Skeletal muscle tissue (tissue), 4 donors: ENCODE data around the gene MRPL23. TPM values are rescaled to one million over a fixed set of nuclear protein-coding genes. Genes with fewer than 3 reads are reported as not detected.

Experiments used
- H3K27ac ChIP-seq: one replicate; pipeline ENCODE4 v1.7.0; 2013; ENCODE audit warnings: mild to moderate bottlenecking, low read depth, low read length, inconsistent platforms
- H3K27me3 ChIP-seq, 3 donors: one replicate each; pipeline ENCODE4 v1.7.0; 2013; ENCODE audit warnings: low read length in 3 of 3; ENCODE audit not compliant: control insufficient read depth in 3 of 3, insufficient read depth in 3 of 3
- H3K36me3 ChIP-seq, 3 donors: one replicate each; pipeline ENCODE4 v1.7.0; 2013; ENCODE audit warnings: low read length in 3 of 3; ENCODE audit not compliant: control insufficient read depth in 3 of 3, insufficient read depth in 3 of 3
- H3K4me1 ChIP-seq, 3 donors: one replicate each; pipeline ENCODE4 v1.7.0; 2013; ENCODE audit warnings: low read length in 3 of 3, mild to moderate bottlenecking in 3 of 3; ENCODE audit not compliant: control insufficient read depth in 3 of 3, insufficient read depth in 3 of 3
- H3K4me3 ChIP-seq, 3 donors: one replicate each; pipeline ENCODE4 v1.7.0; 2013; ENCODE audit warnings: low read length in 3 of 3
- H3K9ac ChIP-seq, 3 donors: one replicate each; pipeline ENCODE4 v1.7.0; 2013; ENCODE audit warnings: low read length in 3 of 3, mild to moderate bottlenecking in 3 of 3, moderate library complexity in 2 of 3, low read depth in 1 of 3
- H3K9me3 ChIP-seq, 3 donors: one replicate each; pipeline ENCODE4 v1.7.0; 2013; ENCODE audit warnings: low read length in 3 of 3; ENCODE audit not compliant: control insufficient read depth in 3 of 3
- total RNA-seq: library from RNA; depleted of rRNA; stranded (reverse); fragments of >200 nt; gene quantifications from one replicate; pipeline ENCODE4 v1.2.3, GENCODE V29; 2014
- donor health status: Osteomylitis.

MRPL23 gene
- total RNA-seq, 1 donor from 2014 or later, result 12.0 TPM

DNA sequence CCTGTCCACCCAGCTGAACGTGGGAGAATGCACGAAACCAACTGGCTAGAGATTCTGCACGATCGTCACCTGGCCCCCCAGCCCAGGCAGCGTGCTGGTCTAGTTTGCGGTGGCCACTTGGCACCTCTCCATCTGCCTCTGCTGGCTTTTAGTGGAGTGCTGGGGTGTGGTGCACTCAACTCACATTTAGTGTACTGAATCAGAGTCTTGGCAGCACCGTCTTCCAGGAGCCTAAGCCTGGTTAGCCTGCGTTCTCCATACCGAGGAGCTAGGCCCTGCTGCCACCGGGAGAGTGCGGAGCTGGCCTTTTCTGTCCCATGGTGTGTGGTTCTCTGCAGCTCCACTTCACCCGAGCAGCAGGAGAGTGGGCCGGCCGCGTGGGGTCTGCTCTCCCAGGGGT lies 2.8 kb downstream of the MRPL23 start:
- Histone ChIP-seq H3K9me3 (no peaks in the 10 kb centered on the region), H3K4me1 (no peaks in the 10 kb centered on the region), H3K27ac (no peak overlapping the region), H3K27me3 (no peaks in the 10 kb centered on the region), H3K4me3 (no peak overlapping the region), H3K36me3 (no peaks in the 10 kb centered on the region), H3K9ac (no peak overlapping the region)

DNA sequence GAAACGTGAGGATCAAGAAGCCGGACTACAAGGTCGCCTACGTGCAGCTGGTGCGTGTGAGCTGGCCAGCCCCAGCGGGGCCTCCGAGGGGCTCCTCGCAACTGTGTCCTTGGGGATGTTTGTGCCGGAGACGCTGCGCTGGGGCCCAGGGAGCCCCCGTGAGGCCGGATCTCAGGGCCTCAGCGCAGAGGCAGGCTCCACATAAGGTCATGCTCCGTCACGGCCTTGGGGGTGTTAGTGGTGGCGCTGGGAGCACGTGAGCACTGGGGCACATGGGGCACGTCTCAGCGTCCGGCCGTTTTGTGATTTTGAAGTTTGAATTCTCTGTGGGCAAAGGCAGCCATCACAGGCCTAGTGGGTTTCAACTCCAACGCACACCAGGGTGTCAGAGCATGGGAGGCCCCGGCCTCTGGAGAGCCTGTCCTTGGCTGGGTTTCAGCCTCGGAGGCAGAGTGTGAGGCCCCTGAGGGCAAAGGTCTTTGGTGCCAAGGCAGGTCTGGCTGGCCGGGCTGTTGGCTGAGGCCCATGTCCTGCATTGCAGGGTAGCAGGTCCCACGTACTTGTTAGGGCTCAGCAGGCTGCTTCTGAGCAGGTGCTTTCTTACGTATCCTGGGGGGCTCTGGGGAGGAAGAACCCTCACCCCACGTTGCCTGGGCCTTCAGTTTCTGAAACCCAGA lies 5.8 kb downstream of the MRPL23 start:
- Histone ChIP-seq H3K36me3 (no peaks in the 10 kb centered on the region), H3K4me1 (no peaks in the 10 kb centered on the region), H3K27ac (no peak overlapping the region), H3K9me3 (no peaks in the 10 kb centered on the region), H3K27me3 (no peaks in the 10 kb centered on the region), H3K4me3 (no peak overlapping the region), H3K9ac (no peak overlapping the region)

DNA sequence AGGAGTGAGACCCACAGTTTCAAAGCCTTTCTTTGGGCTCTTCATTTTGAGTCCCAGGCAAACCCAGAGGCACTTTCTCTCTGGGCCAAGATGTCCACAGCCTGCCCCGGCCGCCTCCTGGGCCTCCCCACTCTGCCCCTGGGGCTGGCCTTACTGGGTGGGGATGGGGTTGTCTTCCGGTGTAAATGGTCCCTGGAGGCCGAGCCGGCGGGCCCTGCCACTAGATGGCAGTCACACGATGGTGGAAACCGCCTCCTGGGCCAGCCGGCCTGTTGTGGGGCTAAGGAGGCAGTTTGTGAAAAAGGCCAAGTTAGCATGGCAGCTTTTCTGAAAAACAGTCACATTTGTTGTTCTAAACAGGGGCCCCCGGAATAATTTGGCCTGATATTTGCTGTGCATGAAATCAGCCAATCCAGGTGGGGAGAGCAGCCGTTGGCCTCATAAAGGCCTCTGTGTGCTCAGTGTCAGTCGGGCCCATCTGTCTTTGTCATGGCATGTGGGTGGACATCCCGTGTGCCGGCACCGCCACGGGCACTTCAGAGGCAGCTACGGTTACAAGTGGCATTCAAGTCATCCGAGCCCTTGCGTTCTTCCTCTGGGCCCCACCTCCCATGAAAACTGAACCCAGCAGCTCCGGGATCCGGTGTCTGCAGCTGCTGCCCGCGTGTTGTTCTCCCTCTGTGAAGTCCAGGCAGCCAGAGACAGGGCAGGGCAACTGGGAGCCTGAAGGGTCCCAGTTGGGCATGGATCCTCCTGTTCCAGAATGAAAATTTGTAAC lies 6.5 kb downstream of the MRPL23 start:
- H3K9ac ChIP-seq, result no peak overlapping the region
- no peaks in the 10 kb centered on the region for H3K9me3 ChIP-seq
- no peaks in the 10 kb centered on the region for H3K27me3 ChIP-seq
- H3K4me3 ChIP-seq, result no peak overlapping the region
- H3K27ac ChIP-seq, result no peak overlapping the region
- no peaks in the 10 kb centered on the region for H3K36me3 ChIP-seq
- H3K4me1 ChIP-seq, result no peaks in the 10 kb centered on the region

DNA sequence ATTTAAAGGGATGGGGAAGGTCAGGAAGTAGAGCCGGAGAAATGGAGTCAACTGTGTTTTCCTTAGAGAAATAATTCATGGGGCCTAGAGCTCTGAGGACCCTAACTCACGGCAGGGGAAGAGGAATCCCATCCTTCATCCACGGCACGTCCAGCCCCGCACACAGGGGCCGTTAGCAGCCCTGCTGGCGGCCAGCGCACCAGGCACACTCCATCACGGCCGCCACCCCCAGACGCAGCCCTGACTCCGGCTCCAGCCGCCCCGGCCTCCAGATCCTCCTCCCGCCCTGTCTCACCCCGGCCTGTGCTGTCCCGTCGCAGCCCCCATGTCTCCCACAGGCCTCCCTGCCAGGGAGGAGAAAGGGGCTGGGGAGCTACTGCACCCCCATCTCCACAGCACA lies 11.2 kb downstream of the MRPL23 start:
- Histone ChIP-seq H3K27me3 (no peaks in the 10 kb centered on the region), H3K9ac (no peak overlapping the region), H3K9me3 (no peaks in the 10 kb centered on the region), H3K27ac (no peak overlapping the region), H3K36me3 (no peaks in the 10 kb centered on the region), H3K4me3 (no peak overlapping the region), H3K4me1 (no peaks in the 10 kb centered on the region)

DNA sequence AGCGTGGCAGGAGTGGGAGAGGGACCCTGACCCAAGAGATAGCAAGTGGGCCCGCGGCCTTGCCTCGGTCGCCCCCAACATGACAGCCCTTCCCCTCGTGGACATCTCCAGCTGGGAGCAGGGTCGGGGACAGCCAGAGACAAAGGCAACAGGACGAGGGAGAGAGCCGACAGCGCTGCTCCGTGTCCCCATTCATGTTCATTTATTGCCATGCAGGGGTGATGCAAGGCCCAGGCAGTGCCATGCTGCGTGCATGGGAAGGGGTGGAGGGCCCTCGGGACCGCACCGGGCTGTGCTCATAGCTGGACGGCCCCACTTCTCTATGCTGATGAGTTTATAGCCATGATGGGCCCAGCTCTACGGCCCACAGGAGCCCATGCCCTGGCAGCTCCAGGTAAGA lies 12.7 kb downstream of the MRPL23 start:
- Histone ChIP-seq H3K27ac (no peak overlapping the region), H3K4me3 (no peak overlapping the region), H3K27me3 (no peaks in the 10 kb centered on the region), H3K9ac (no peak overlapping the region), H3K9me3 (no peaks in the 10 kb centered on the region), H3K4me1 (no peaks in the 10 kb centered on the region), H3K36me3 (no peaks in the 10 kb centered on the region)

DNA sequence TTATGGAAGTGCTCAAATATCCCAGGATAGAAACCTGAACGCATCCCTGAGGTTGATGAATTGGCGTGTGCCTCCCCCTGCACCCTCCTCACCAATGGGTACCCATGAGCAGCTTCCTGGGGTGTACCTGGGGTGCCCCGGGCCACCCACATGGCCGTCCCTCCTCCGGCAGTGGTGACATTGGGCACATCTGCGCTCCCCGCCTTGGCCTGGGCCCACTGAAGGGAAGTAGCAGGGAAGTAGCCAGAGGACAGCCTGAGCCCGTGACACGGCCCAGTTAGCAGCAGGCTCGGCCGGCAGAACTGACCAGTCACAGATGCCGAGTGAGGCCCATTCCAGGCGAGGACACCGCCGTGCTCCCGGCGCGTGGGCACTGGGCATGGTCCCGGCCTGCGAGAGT lies 16.7 kb downstream of the MRPL23 start:
- no peak overlapping the region for H3K4me3 ChIP-seq
- no peaks in the 10 kb centered on the region for H3K4me1 ChIP-seq
- H3K36me3 ChIP-seq, result no peaks in the 10 kb centered on the region
- no peaks in the 10 kb centered on the region for H3K27me3 ChIP-seq
- no peak overlapping the region for H3K27ac ChIP-seq
- H3K9ac ChIP-seq, result no peak overlapping the region
- H3K9me3 ChIP-seq, result no peaks in the 10 kb centered on the region

DNA sequence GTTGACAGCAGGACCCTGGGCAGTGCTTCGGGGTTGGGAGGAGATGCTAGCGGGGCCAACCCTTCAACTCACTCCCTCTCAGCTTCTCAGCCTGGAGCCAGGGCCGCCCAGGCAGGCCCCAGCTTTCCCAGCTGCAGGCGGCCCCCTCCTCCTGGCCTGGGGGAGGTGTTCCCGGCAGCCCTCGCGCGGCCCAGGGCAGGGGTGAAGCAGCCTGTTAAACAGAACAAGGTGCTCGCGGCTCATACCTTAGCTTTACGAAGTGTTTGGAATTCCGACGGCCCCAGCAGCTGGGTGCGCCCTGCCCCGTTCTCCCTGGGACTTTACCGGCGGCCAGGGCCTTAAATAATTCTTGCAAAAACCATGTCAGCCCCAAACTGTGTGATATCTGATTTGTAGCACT lies 17.2 kb downstream of the MRPL23 start:
- H3K36me3 ChIP-seq, result no peaks in the 10 kb centered on the region
- H3K4me3 ChIP-seq, result no peak overlapping the region
- H3K27me3 ChIP-seq, result no peaks in the 10 kb centered on the region
- H3K4me1 ChIP-seq, result no peaks in the 10 kb centered on the region
- H3K9me3 ChIP-seq, result no peaks in the 10 kb centered on the region
- no peak overlapping the region for H3K27ac ChIP-seq
- no peak overlapping the region for H3K9ac ChIP-seq

DNA sequence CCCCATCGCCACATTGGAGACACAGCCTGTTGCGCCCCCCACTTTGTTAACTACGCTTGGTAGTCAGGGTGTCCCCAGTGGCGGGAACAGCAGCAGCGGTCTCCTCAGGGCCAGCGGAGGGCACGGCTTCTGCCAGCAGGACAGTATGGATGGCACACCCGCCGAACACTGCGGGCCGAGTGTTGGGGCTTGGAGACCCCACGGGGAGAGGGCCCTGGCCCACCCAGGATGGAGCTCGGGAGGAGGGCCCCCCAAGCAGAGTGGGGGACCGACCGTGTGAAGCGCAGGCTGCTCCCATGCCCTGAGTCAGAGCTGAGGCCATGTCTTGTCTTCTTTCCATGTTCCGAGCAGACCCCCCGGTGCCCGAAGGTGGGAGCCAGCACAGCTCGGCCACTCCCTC lies 17.8 kb downstream of the MRPL23 start:
- Histone ChIP-seq H3K27ac (no peak overlapping the region), H3K27me3 (no peaks in the 10 kb centered on the region), H3K9me3 (no peaks in the 10 kb centered on the region), H3K4me1 (no peaks in the 10 kb centered on the region), H3K36me3 (no peaks in the 10 kb centered on the region), H3K4me3 (no peak overlapping the region), H3K9ac (no peak overlapping the region)

DNA sequence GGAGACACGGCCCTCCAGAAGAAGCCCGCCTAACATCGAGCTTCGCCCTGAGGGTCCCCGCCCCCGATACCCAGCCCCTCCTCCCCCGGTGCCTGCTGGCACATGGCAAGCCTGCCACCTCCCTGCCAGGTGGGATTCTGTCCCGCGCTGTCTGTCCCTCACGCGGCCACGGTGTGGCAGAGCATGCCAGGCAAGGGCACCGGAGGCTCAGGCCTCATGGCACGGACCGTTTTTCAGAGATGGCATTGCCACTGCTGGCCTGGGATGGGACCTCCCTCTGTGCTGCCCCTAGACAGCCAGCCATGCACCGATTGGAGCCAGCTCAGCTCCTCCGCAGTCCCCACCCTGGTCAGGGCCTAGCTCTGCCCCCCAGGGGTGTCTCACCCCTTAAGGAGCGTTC lies 19.4 kb downstream of the MRPL23 start:
- Histone ChIP-seq H3K27me3 (no peaks in the 10 kb centered on the region), H3K9me3 (no peaks in the 10 kb centered on the region), H3K4me3 (no peak overlapping the region)

DNA sequence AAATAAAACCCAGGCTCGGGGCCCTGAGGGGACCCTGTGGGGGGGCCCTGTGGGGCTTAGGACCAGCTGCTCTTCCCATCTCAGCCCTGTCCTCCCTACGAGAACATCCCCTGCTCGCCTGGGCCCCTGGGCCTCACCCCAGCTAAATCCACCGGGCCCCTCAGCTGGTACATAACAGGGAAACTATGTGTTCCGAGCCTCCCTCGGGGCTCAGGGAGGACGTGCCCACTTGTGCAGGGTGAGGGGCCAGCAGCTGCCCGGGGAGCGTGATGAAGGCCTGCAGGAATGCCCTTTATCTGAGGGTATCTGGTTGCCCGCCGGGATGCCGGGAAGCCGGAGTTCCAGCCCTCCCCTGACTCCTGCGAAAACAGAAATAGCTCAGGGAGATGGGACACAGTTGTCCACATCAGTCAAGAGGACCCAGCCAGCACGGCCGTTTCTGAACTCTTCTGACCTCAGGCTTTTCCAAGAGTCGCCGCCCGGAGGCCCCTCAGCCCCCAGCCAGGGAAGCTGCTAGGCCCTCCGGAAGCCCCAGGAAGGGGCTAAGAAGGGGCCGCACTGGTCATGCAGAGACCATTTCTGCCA lies 20.6 kb downstream of the MRPL23 start:
- Histone ChIP-seq H3K27ac (no peak overlapping the region), H3K27me3 (no peaks in the 10 kb centered on the region)

More for the DNA sequence above, 19.4 kb downstream of the MRPL23 start:
- H3K27ac ChIP-seq, result no peak overlapping the region
- H3K4me1 ChIP-seq, result no peaks in the 10 kb centered on the region
- H3K9ac ChIP-seq, result no peak overlapping the region
- no peaks in the 10 kb centered on the region for H3K36me3 ChIP-seq

More for the DNA sequence above, 20.6 kb downstream of the MRPL23 start:
- Histone ChIP-seq H3K4me1 (no peaks in the 10 kb centered on the region), H3K4me3 (no peak overlapping the region), H3K9ac (no peak overlapping the region), H3K9me3 (no peaks in the 10 kb centered on the region), H3K36me3 (no peaks in the 10 kb centered on the region)
